Gastroesophageal sphincter (tissue), 4 donors: Measurements from ENCODE around the gene ZNF384. TPM values are rescaled to one million over a fixed set of nuclear protein-coding genes. Genes with fewer than 3 reads are reported as not detected.
A peak's percentile ranks its signal among the peaks of the same experiment; 100 is the strongest.

Experiments used
- ATAC-seq: fragments of 150-250 bp; one replicate; pipeline ENCODE4 v1.9.1; 2016; ENCODE audit warnings: mild to moderate bottlenecking, moderate library complexity
- H3K27ac ChIP-seq, 4 donors: fragments of 200-600 bp; sonication (generic) in 3 of 4; 1 replicate in 3 of 4; 2 replicates in 1 of 4; pipeline ENCODE4 v1.5.1; 2016 to 2019
- H3K27me3 ChIP-seq: fragments of 200-600 bp; sonication (generic); one replicate; pipeline ENCODE4 v1.5.1; 2019
- H3K36me3 ChIP-seq, 2 donors: fragments of 200-600 bp; sonication (generic); one replicate each; pipeline ENCODE4 v1.5.1; 2019; ENCODE audit warnings: control low read depth in 1 of 2
- H3K4me1 ChIP-seq, 3 donors: fragments of 200-600 bp; sonication (generic); 1 replicate in 2 of 3; 2 replicates in 1 of 3; pipeline ENCODE4 v1.5.1; 2016 to 2019; ENCODE audit warnings: control low read depth in 2 of 3
- H3K4me3 ChIP-seq, 2 donors: fragments of 200-600 bp; sonication (generic); one replicate each; pipeline ENCODE4 v1.5.1; 2019; ENCODE audit warnings: mild to moderate bottlenecking in 1 of 2, moderate library complexity in 1 of 2
- H3K9me3 ChIP-seq, 3 donors: fragments of 200-600 bp; sonication (generic); one replicate each; pipeline ENCODE4 v1.5.1; 2017 to 2019; ENCODE audit warnings: control low read depth in 2 of 3
- EP300 ChIP-seq: sonication (generic); formaldehyde crosslinking; IDR thresholded peaks from one replicate; pipeline ENCODE4 v1.6.1; 2017; ENCODE audit warnings: antibody characterized with exemption, mild to moderate bottlenecking
- POLR2A ChIP-seq, 2 donors: fragments of 450-650 bp; IDR thresholded peaks; one replicate each; pipeline ENCODE4 v1.6.1; 2017; ENCODE audit warnings: antibody characterized with exemption in 2 of 2, mild to moderate bottlenecking in 2 of 2, moderate library complexity in 1 of 2
- POLR2AphosphoS5 ChIP-seq: sonication (generic); formaldehyde crosslinking; IDR thresholded peaks from one replicate; pipeline ENCODE4 v1.6.1; 2017; ENCODE audit warnings: antibody characterized with exemption
- WGBS, 2 donors: methylation state at CpG; one replicate each; pipeline ENCODE4 v1.1.5; 2018; ENCODE audit warnings: low coverage in 1 of 2; 5-methylcytosine and 5-hydroxymethylcytosine counted together
- total RNA-seq, 4 donors: library from RNA; depleted of rRNA; stranded (reverse); fragments of >200 nt; gene quantifications; one replicate each; pipeline ENCODE4 v1.1.0, GENCODE V29; 2016
- TF ChIP-seq, protein P1 (sequence below), 4 experiments: fragments of 200-600 bp in 2 of 4; fragments of 450-650 bp in 2 of 4; sonication (generic) in 1 of 4; IDR thresholded peaks; one replicate each; pipeline ENCODE4 v1.5.1; 2017 to 2019; ENCODE audit warnings: antibody characterized with exemption in 4 of 4, mild to moderate bottlenecking in 2 of 4, moderate library complexity in 2 of 4

The ZNF384 gene
- total RNA-seq, 4 donors from 2014 or later = 26.1 to 57.5 (median 43.6) TPM

- peak overlapping the region; percentile 64 to 96 for H3K4me3 ChIP-seq
- H3K36me3 ChIP-seq = peaks cover 0 to 41% of the 10 kb centered on the region in 2 donors
- 0 to 2% methylated on average over 8 to 9 of the region's 10 CpGs for WGBS, 2 donors
- H3K9me3 ChIP-seq = no peaks in the 10 kb centered on the region
- peak overlapping the region; percentile 55 to 86 (median 84) for H3K27ac ChIP-seq
- no peaks in the 10 kb centered on the region for H3K27me3 ChIP-seq
- peaks cover 0 to 41% (median 7%) of the 10 kb centered on the region in 3 donors for H3K4me1 ChIP-seq
- no peak for TF ChIP-seq EP300
- peak in 1 of 2 donors; percentile 6 for TF ChIP-seq POLR2A (IDR thresholded peaks at IDR 0.05)
- no peak for ATAC-seq
Observed at GRCh38 chr12:6662602-6662905, 26.6 kb downstream of the ZNF384 start.

DNA sequence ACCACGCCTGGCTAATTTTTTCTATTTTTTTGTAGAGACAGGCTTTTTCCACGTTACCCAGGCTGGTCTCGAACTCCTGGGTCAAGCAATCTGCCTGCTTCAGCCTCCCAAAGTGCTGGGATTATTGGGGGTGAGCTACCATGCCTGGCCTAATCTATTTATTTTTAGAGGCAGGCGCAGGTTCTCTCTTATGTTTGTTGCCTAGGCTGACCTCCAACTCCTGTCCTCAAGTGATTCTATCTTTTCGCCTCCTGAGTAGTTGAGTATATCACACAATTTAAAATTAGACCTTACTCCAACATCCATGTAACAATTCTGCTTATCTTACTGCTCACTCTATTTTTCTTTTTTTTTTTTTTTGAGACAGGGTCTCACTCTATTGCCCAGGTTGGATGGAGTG, 35.2 kb downstream of the ZNF384 start:
- 89 to 96% methylated on average over 4 to 5 of the region's 5 CpGs for WGBS, 2 donors
- H3K36me3 ChIP-seq = peaks cover 0 to 100% of the 10 kb centered on the region in 2 donors
- ATAC-seq = no peak

DNA sequence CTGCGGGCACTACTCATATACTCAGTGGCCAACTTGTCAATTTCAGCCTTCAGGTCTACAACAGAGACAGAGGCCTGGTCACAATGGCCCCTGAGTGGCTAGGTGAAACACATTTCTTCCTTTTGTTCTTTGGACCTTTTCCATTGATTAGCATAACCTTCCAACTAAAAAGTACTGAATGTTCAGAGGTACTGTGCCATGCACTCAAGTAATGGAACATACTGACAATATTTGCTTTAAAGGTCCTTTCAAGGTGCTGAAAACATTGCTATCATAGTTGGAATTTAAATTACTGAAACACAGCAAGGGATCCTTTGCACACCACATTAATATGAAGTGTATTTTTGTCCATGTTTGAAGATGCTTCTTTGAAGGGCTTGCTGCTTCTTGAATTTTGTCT, 35.8 kb downstream of the ZNF384 start:
- Histone ChIP-seq H3K4me1 (peaks cover 0 to 4% (median 0%) of the 10 kb centered on the region in 3 donors), H3K27ac (no peak overlapping the region), H3K9me3 (no peaks in the 10 kb centered on the region), H3K36me3 (peaks cover 0 to 100% of the 10 kb centered on the region in 2 donors), H3K4me3 (no peak overlapping the region), H3K27me3 (no peaks in the 10 kb centered on the region)
- 100% methylated on average over 1 of the region's 1 CpG for WGBS, 2 donors
- TF ChIP-seq POLR2A (IDR thresholded peaks at IDR 0.05) (no peak), EP300 (no peak), POLR2AphosphoS5 (no peak)
- TF ChIP-seq, protein P1, sequence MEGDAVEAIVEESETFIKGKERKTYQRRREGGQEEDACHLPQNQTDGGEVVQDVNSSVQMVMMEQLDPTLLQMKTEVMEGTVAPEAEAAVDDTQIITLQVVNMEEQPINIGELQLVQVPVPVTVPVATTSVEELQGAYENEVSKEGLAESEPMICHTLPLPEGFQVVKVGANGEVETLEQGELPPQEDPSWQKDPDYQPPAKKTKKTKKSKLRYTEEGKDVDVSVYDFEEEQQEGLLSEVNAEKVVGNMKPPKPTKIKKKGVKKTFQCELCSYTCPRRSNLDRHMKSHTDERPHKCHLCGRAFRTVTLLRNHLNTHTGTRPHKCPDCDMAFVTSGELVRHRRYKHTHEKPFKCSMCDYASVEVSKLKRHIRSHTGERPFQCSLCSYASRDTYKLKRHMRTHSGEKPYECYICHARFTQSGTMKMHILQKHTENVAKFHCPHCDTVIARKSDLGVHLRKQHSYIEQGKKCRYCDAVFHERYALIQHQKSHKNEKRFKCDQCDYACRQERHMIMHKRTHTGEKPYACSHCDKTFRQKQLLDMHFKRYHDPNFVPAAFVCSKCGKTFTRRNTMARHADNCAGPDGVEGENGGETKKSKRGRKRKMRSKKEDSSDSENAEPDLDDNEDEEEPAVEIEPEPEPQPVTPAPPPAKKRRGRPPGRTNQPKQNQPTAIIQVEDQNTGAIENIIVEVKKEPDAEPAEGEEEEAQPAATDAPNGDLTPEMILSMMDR (IDR thresholded peaks at IDR 0.05) = no peak
- ATAC-seq = no peak

More for the DNA sequence above, 35.2 kb downstream of the ZNF384 start:
- Histone ChIP-seq H3K4me1 (peaks cover 0 to 10% (median 0%) of the 10 kb centered on the region in 3 donors), H3K9me3 (no peaks in the 10 kb centered on the region), H3K27ac (no peak overlapping the region), H3K4me3 (no peak overlapping the region), H3K27me3 (no peaks in the 10 kb centered on the region)
- TF ChIP-seq POLR2A (IDR thresholded peaks at IDR 0.05) (no peak), POLR2AphosphoS5 (no peak), EP300 (no peak)
- TF ChIP-seq, protein P1 (IDR thresholded peaks at IDR 0.05) = no peak

GRCh38 chr12:6652391-6652790, 36.8 kb downstream of the ZNF384 start:
- no peak for TF ChIP-seq POLR2AphosphoS5
- TF ChIP-seq POLR2A (IDR thresholded peaks at IDR 0.05) = no peak
- TF ChIP-seq, protein P1 (IDR thresholded peaks at IDR 0.05) = no peak
- no peak for TF ChIP-seq EP300
- H3K9me3 ChIP-seq = no peaks in the 10 kb centered on the region
- 80 to 83% methylated on average over 9 to 12 of the region's 12 CpGs for WGBS, 2 donors
- peaks cover 0 to 4% (median 0%) of the 10 kb centered on the region in 3 donors for H3K4me1 ChIP-seq
- no peak overlapping the region for H3K27ac ChIP-seq
- H3K27me3 ChIP-seq = no peaks in the 10 kb centered on the region
- no peak overlapping the region for H3K4me3 ChIP-seq
- peaks cover 0 to 96% of the 10 kb centered on the region in 2 donors for H3K36me3 ChIP-seq
- ATAC-seq = no peak

DNA sequence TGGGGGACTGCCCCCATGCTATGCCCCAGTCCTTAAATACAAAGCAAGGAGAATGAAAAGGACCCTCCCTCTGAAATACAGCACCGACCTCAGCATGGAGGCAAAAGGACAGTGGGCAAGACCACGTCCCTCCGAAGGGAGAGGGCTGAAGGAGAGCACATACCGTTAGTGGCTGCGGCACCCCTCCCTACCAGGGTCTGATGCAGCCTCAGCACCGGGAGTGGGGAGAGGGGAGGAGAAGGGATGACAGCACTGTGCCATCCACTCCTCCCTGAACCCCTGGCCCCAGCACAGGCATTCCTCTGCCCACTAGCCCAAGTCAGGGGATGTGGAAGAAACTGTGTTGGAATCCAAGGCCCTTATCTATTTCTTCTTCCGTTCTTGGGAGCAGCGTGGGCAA, 38.3 kb downstream of the ZNF384 start:
- 70 to 80% methylated on average over 1 to 3 of the region's 8 CpGs for WGBS, 2 donors
- Histone ChIP-seq H3K27ac (no peak overlapping the region), H3K36me3 (peaks cover 0 to 81% of the 10 kb centered on the region in 2 donors), H3K4me1 (peaks cover 0 to 14% (median 0%) of the 10 kb centered on the region in 3 donors), H3K27me3 (no peaks in the 10 kb centered on the region), H3K4me3 (no peak overlapping the region), H3K9me3 (no peaks in the 10 kb centered on the region)
- ATAC-seq = no peak
- TF ChIP-seq, protein P1 (IDR thresholded peaks at IDR 0.05) = no peak
- TF ChIP-seq POLR2A (IDR thresholded peaks at IDR 0.05) (no peak), EP300 (no peak), POLR2AphosphoS5 (no peak)
